Measurements from ENCODE around the gene ALK. TPM values are rescaled to one million over a fixed set of nuclear protein-coding genes. Genes with fewer than 3 reads are reported as not detected.

Gene ALK
- polyA plus RNA-seq, 1 of the 3 experiments (the other 2 are of a cell fraction) = 0.30 TPM

- WGBS (ENCODE audit: low lambda C conversion rate) = 61% methylated on average over 2 of the region's 2 CpGs
- H3K4me1 ChIP-seq (ENCODE audit: control insufficient read depth in 1 of 2, insufficient read depth in 2 of 2, low read depth in 1 of 2, low read length in 1 of 2) = peaks cover 0 to 35% of the 10 kb centered on the region in 2 experiments; a peak in 1 of 4 replicates
- H3K4me2 ChIP-seq = no peak overlapping the region
- no peak for DNase-seq
- no peaks in the 10 kb centered on the region for H3K79me2 ChIP-seq (ENCODE audit: insufficient read depth)
- TF ChIP-seq RFX5 (IDR thresholded peaks at IDR 0.05; ENCODE audit: low read length) = no peak
- TF ChIP-seq EZH2phosphoT487 (IDR thresholded peaks at IDR 0.05; ENCODE audit: borderline replicate concordance, low read depth) = no peak
- no peak for TF ChIP-seq NRF1 (IDR thresholded peaks at IDR 0.05; ENCODE audit: low read depth, low read length)
- no peak for TF ChIP-seq TAF1 (IDR thresholded peaks at IDR 0.05; ENCODE audit: borderline replicate concordance, low read depth, low read length)
- no peak for TF ChIP-seq FOXJ3 (CRISPR knock-in tag; IDR thresholded peaks at IDR 0.05)
- TF ChIP-seq TEAD4 (IDR thresholded peaks at IDR 0.05; ENCODE audit: borderline replicate concordance, insufficient read depth) = no peak
- no peak for TF ChIP-seq PBX3 (IDR thresholded peaks at IDR 0.05)
- H3K4me3 ChIP-seq (ENCODE audit: low read depth in 2 of 2, low read length in 1 of 2) = no peak overlapping the region
- no peaks in the 10 kb centered on the region; the same call in 1 of the 2 replicates for H3K27me3 ChIP-seq (ENCODE audit: insufficient read depth)
- H3K9me2 ChIP-seq = no peaks in the 10 kb centered on the region
- no peaks in the 10 kb centered on the region for H3K9me3 ChIP-seq
- no peaks in the 10 kb centered on the region for H3F3A ChIP-seq (replicated peaks; ENCODE audit: insufficient read depth)
- no peaks in the 10 kb centered on the region for H4K20me1 ChIP-seq (ENCODE audit: insufficient read depth)
- H3K36me3 ChIP-seq (replicated peaks in 1 of 2; ENCODE audit: control insufficient read depth in 1 of 2, insufficient read depth in 2 of 2, low read length in 1 of 2) = no peaks in the 10 kb centered on the region
- ChIA-PET CTCF (no interaction called here), POLR2A (no interaction called here)
- no peak overlapping the region for H3K9ac ChIP-seq
- no peak overlapping the region; a peak in 1 of 4 replicates for H3K27ac ChIP-seq (ENCODE audit: low read depth in 2 of 2, low read length in 1 of 2)
- H2AFZ ChIP-seq (ENCODE audit: low read depth) = no peak overlapping the region
These were observed 549.2 kb downstream of the ALK start for GRCh38 chr2:29372185-29372584.

- WGBS (ENCODE audit: low lambda C conversion rate) = 39% methylated on average over 5 of the region's 5 CpGs
- Histone ChIP-seq H3K27ac (ENCODE audit: low read depth in 2 of 2, low read length in 1 of 2) (peak overlapping the region in 1 of 2 experiments; percentile 28; a peak in 1 of 4 replicates), H3K36me3 (replicated peaks in 1 of 2; ENCODE audit: control insufficient read depth in 1 of 2, insufficient read depth in 2 of 2, low read length in 1 of 2) (no peaks in the 10 kb centered on the region), H3K9me3 (no peaks in the 10 kb centered on the region), H3K9me2 (no peaks in the 10 kb centered on the region), H3K4me2 (no peak overlapping the region), H2AFZ (ENCODE audit: low read depth) (no peak overlapping the region), H4K20me1 (ENCODE audit: insufficient read depth) (no peaks in the 10 kb centered on the region), H3K79me2 (ENCODE audit: insufficient read depth) (no peaks in the 10 kb centered on the region), H3K4me3 (ENCODE audit: low read depth in 2 of 2, low read length in 1 of 2) (no peak overlapping the region), H3K9ac (no peak overlapping the region), H3F3A (replicated peaks; ENCODE audit: insufficient read depth) (no peaks in the 10 kb centered on the region), H3K27me3 (ENCODE audit: insufficient read depth) (no peaks in the 10 kb centered on the region; the same call in 1 of the 2 replicates), H3K4me1 (ENCODE audit: control insufficient read depth in 1 of 2, insufficient read depth in 2 of 2, low read depth in 1 of 2, low read length in 1 of 2) (peaks cover 0 to 35% of the 10 kb centered on the region in 2 experiments; a peak in 1 of 4 replicates)
- POLR2A ChIA-PET = interaction anchor here (0.9 kb wide), 1 partner anchor 102 kb away, joined by 3 read pairs; no protein-coding TSS in a partner anchor
- CTCF ChIA-PET = interaction anchor here (0.9 to 3.2 kb wide), 3 partner anchors 8 to 61 kb away, joined by 3 to 11 read pairs (median 3); no protein-coding TSS in a partner anchor
- DNase-seq = no peak
- TF ChIP-seq NFIC (IDR thresholded peaks at IDR 0.05; ENCODE audit: borderline replicate concordance) (no peak), CTCF (IDR thresholded peaks at IDR 0.05) (no peak), MXI1 (IDR thresholded peaks at IDR 0.05; ENCODE audit: low read depth, low read length) (no peak), FOXM1 (IDR thresholded peaks at IDR 0.05; ENCODE audit: low read depth) (no peak), RFX5 (IDR thresholded peaks at IDR 0.05; ENCODE audit: low read length) (no peak), TAF1 (IDR thresholded peaks at IDR 0.05; ENCODE audit: borderline replicate concordance, low read depth, low read length) (no peak), PBX3 (IDR thresholded peaks at IDR 0.05) (no peak), TCF12 (IDR thresholded peaks at IDR 0.05) (no peak), ZBTB33 (IDR thresholded peaks at IDR 0.05; ENCODE audit: borderline replicate concordance, low read depth) (no peak), EZH2phosphoT487 (IDR thresholded peaks at IDR 0.05; ENCODE audit: borderline replicate concordance, low read depth) (no peak), MAX (IDR thresholded peaks at IDR 0.05; ENCODE audit: low read depth) (no peak), RCOR1 (IDR thresholded peaks at IDR 0.05; ENCODE audit: low read length) (no peak), POLR2AphosphoS5 (IDR thresholded peaks at IDR 0.05; ENCODE audit: low read depth, low read length) (no peak), IRF3 (IDR thresholded peaks at IDR 0.05; ENCODE audit: low read depth, low read length) (no peak), YY1 (IDR thresholded peaks at IDR 0.05; ENCODE audit: low read depth) (no peak), TEAD4 (IDR thresholded peaks at IDR 0.05; ENCODE audit: borderline replicate concordance, insufficient read depth) (no peak), GABPA (IDR thresholded peaks at IDR 0.05; ENCODE audit: low read depth) (no peak)
These were observed 550.7 kb downstream of the ALK start for GRCh38 chr2:29370581-29371125.
